GM12872 (cell line): Measurements from ENCODE around the gene INSYN2B.

Experiments used
- TF ChIP-seq, protein P1 (sequence below): IDR thresholded peaks from 3 replicates; pipeline ENCODE4 v1.5.1; 2011; ENCODE audit warnings: low read depth, mild to moderate bottlenecking, low read length, moderate library complexity; ENCODE audit not compliant: insufficient read depth

Gene INSYN2B

DNA sequence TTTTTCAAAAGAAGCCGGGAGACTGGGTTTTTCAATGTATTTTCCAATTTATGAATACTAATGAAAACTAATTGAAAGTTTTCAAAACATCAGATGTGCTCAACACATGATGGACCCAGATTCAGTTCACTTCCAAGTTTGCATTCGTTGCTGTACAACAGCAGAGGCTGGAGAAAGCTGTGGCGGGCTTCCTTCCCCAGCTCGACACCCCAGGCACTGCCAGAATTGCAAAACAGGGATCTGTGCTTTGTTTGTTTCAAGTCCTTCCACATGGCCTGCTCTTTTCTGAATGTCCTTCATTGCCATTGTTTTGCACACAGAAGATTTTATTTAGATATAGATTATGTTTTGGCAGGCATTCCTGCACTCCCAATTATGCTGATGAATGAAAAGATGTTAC lies 30.3 kb upstream of the INSYN2B start:
- TF ChIP-seq, protein P1, sequence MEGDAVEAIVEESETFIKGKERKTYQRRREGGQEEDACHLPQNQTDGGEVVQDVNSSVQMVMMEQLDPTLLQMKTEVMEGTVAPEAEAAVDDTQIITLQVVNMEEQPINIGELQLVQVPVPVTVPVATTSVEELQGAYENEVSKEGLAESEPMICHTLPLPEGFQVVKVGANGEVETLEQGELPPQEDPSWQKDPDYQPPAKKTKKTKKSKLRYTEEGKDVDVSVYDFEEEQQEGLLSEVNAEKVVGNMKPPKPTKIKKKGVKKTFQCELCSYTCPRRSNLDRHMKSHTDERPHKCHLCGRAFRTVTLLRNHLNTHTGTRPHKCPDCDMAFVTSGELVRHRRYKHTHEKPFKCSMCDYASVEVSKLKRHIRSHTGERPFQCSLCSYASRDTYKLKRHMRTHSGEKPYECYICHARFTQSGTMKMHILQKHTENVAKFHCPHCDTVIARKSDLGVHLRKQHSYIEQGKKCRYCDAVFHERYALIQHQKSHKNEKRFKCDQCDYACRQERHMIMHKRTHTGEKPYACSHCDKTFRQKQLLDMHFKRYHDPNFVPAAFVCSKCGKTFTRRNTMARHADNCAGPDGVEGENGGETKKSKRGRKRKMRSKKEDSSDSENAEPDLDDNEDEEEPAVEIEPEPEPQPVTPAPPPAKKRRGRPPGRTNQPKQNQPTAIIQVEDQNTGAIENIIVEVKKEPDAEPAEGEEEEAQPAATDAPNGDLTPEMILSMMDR = no peak

DNA sequence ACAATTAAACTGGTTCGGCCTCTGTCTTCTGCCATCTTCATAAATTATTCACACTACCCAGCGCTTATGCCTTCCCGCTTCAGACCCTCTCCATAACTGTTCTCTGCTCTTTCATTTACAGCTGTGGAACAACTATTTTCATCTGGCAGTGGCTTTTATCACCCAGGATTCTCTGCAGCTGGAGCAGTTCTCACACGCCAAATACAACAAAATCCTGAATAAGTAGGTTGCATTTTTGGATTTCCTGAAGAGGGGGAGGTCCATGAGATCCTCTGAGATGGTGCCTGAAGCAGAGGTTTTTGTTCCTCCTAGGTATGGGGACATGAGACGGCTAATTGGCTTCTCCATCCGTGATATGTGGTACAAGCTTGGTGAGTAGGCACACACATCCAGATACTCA lies 28.1 kb upstream of the INSYN2B start:
- TF ChIP-seq, protein P1 = no peak

DNA sequence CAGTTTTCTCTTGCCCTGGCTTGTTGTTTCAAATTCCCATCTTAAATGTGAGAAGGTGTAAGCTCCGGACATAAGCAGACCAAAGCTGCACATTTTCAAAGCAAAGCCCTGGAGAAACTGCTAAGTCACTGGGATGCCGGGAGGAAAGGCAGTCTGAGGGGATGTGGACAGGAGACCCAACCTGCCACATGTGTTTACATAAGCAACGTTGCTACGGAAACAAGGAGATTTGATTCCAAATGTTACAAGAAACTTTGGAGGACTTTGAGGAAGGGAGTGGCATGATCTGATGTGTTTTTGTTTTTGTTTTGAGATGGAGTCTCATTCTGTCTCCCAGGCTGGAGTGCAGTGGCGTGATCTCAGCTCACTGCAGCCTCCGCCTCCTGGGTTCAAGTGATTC lies 25.7 kb upstream of the INSYN2B start:
- TF ChIP-seq, protein P1 = no peak

DNA sequence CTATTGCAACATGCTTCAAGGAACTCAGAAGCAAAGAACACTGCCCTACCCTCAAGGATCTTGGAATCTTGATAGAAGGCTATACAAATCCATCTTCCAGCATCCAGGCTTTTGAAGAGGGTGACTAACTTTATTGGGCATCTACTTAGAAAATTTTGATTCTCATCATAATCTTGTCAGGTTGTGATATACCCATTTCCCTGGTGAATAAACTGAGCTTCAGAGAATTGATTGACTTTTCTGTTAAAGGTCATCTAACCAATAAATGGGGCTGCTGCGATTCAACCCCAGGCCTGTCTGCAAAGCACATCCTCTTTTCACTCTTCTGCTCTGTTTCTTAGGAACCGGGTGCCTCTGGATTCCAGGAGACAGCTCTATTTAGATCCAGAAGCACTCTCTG lies 19.9 kb upstream of the INSYN2B start:
- TF ChIP-seq, protein P1 = no peak

DNA sequence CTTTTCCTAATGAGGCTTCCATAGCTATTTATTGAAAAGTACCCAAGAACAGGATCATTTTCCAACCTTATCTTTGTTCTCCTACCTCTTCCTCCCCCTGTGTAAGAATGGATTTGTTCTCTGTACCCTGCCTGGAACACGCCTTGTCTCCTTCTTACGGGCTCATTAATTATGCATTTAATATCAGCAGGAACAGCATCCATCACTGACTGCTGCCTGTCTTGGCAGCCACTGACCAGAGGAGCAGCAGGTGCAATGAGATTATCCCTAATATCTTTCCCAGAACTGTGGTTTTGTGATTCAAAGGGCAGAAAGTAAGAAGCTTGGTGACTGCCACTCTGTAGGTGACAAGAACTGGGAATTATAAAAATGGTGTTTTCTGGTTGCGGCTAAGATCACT lies 19.3 kb upstream of the INSYN2B start:
- TF ChIP-seq, protein P1 = no peak

DNA sequence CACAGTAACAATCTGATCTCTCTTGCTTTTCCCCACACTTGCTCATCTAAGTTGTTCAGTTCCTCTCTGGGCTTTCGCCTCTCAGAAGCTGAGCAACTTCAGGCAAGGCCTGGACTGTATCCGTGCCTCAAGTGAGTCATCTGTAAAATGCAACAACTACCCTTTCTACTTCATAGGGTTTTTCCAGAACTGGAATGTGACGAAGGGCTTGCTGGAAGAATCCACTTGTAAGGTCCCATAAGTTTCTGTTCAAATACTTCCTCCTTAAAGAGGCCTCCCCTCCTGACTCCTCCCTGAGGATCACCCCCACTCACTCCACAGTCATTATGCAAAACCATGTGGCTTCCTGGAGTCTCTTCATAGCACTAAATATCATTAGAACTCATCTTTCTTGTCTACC lies 17.5 kb upstream of the INSYN2B start:
- TF ChIP-seq, protein P1 = no peak

DNA sequence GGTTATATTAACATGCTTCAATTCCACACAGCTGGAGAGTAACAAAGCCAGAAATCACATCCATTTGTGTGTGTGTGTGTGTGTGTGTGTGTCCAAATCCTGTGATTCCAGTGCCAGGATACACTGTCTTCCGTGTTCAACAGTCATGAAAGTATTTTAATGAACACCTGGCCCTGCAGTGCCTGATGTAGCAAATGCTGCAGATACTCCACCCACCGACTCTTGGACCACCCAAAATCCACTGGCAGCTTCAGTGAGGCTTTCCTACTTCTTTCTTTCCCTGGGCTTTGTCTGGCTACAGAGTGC lies 13.1 kb upstream of the INSYN2B start:
- TF ChIP-seq, protein P1 = no peak
